Ascending aorta (tissue), 2 donors: ENCODE measurements around the gene FAM20A. TPM values are rescaled to one million over a fixed set of nuclear protein-coding genes. Genes with fewer than 3 reads are reported as not detected.

Source experiments
- DNase-seq, 2 donors: peaks; one replicate each; pipeline ENCODE4 v3.0.0-alpha.2; 2019; ENCODE audit warnings: low spot score in 2 of 2
- H3K27ac ChIP-seq, 2 donors: fragments of 200-600 bp; sonication (generic); one replicate each; pipeline ENCODE4 v1.5.1; 2016 to 2017; ENCODE audit warnings: mild to moderate bottlenecking in 1 of 2
- H3K27me3 ChIP-seq: fragments of 200-600 bp; sonication (generic); one replicate; pipeline ENCODE4 v1.5.1; 2017
- H3K36me3 ChIP-seq, 2 donors: fragments of 200-600 bp; sonication (generic); one replicate each; pipeline ENCODE4 v1.5.1; 2016
- H3K4me1 ChIP-seq, 2 donors: fragments of 200-600 bp; sonication (generic); one replicate each; pipeline ENCODE4 v1.5.1; 2016 to 2017; ENCODE audit warnings: mild to moderate bottlenecking in 1 of 2
- H3K4me3 ChIP-seq, 2 donors: fragments of 200-600 bp; sonication (generic); one replicate each; pipeline ENCODE4 v1.5.1; 2016 to 2017; ENCODE audit warnings: mild to moderate bottlenecking in 1 of 2
- H3K9me3 ChIP-seq, 2 donors: fragments of 200-600 bp; sonication (generic); one replicate each; pipeline ENCODE4 v1.5.1; 2016
- CTCF ChIP-seq, 3 experiments: fragments of 200-600 bp in 2 of 3; fragments of 450-650 bp in 1 of 3; sonication (generic) in 2 of 3; IDR thresholded peaks; one replicate each; pipeline ENCODE4 v1.5.1; 2016 to 2019; ENCODE audit warnings: antibody characterized with exemption in 3 of 3, mild to moderate bottlenecking in 1 of 3, moderate library complexity in 1 of 3
- intact Hi-C: fragments of 100-400 bp; cut with DNase I; formaldehyde crosslinking; loops from one replicate; pipeline ENCODE4 v1.15.1; 2023
- total RNA-seq: library from RNA; depleted of rRNA; stranded (reverse); fragments of >200 nt; gene quantifications from one replicate; pipeline ENCODE4 v1.1.0, GENCODE V29; 2016

The FAM20A gene
- total RNA-seq, 1 donor from 2014 or later = 60.0 TPM

GRCh38 chr17:68623811-68624210, 22.6 kb upstream of the FAM20A start:
- no peak overlapping the region for H3K27ac ChIP-seq
- H3K4me1 ChIP-seq = no peaks in the 10 kb centered on the region
- no peak overlapping the region for H3K4me3 ChIP-seq
- H3K36me3 ChIP-seq = no peaks in the 10 kb centered on the region
- intact Hi-C loops = no loop called here
- TF ChIP-seq CTCF (IDR thresholded peaks at IDR 0.05) = no peak
- H3K27me3 ChIP-seq = no peaks in the 10 kb centered on the region
- no peaks in the 10 kb centered on the region for H3K9me3 ChIP-seq
- DNase-seq = no peak

- Histone ChIP-seq H3K27ac (no peak overlapping the region), H3K4me3 (no peak overlapping the region), H3K9me3 (no peaks in the 10 kb centered on the region), H3K27me3 (no peaks in the 10 kb centered on the region), H3K4me1 (no peaks in the 10 kb centered on the region), H3K36me3 (no peaks in the 10 kb centered on the region)
- intact Hi-C loops = no loop called here
- DNase-seq = no peak
- no peak for TF ChIP-seq CTCF (IDR thresholded peaks at IDR 0.05)
Observed at GRCh38 chr17:68622423-68622822, 21.3 kb upstream of the FAM20A start.

- intact Hi-C loops = no loop called here
- DNase-seq = no peak
- H3K27me3 ChIP-seq = no peaks in the 10 kb centered on the region
- no peaks in the 10 kb centered on the region for H3K9me3 ChIP-seq
- no peaks in the 10 kb centered on the region for H3K4me1 ChIP-seq
- H3K4me3 ChIP-seq = no peak overlapping the region
- H3K27ac ChIP-seq = no peak overlapping the region
- no peaks in the 10 kb centered on the region for H3K36me3 ChIP-seq
- TF ChIP-seq CTCF (IDR thresholded peaks at IDR 0.05) = no peak
Observed at GRCh38 chr17:68621065-68621464, 19.9 kb upstream of the FAM20A start.

DNA sequence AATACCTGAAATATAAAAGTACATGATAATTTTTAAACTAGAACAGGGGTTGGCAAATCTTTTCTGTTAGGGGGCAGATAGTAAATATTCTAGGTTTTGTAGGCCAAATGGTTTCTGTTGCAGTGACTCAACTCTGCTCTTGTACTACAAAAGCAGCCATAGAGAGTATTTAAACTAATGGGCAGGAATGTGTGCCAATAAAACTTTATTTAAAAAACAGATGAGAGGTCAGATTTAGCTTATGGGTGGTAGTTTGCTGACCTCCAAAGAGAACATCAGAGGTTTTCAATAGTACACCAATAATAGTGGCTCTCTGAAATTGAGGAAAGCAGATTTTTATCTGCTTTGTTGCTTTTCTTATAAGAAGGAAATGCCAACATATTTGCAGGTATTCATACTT, 15.2 kb upstream of the FAM20A start:
- DNase-seq = no peak
- no peak for TF ChIP-seq CTCF (IDR thresholded peaks at IDR 0.05)
- no peaks in the 10 kb centered on the region for H3K4me1 ChIP-seq
- no peaks in the 10 kb centered on the region for H3K27me3 ChIP-seq
- H3K27ac ChIP-seq = no peak overlapping the region
- intact Hi-C loops = no loop called here
- H3K9me3 ChIP-seq = no peaks in the 10 kb centered on the region
- H3K4me3 ChIP-seq = no peak overlapping the region
- H3K36me3 ChIP-seq = no peaks in the 10 kb centered on the region

DNA sequence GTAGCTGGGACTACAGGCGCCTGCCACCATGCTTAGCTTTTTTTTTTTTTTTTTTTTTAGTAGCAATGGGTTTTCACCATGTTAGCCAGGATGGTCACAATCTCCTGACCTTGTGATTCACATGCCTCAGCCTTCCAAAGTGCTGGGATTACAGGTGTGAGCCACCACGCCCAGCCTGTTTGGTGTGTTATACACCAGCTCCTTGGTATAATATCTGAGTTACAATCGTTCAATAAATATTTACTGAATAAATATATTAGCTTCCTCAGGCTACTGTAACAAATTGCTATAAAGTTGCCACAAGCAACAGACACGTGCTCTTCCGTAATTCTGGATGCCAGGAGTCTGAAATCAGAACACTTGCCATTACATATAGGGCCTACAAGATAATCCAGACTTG, 13.6 kb upstream of the FAM20A start:
- Histone ChIP-seq H3K36me3 (no peaks in the 10 kb centered on the region), H3K9me3 (peaks cover 0 to 5% of the 10 kb centered on the region in 2 donors), H3K4me3 (no peak overlapping the region), H3K27me3 (no peaks in the 10 kb centered on the region), H3K27ac (no peak overlapping the region), H3K4me1 (no peaks in the 10 kb centered on the region)
- DNase-seq = no peak
- intact Hi-C loops = no loop called here
- TF ChIP-seq CTCF (IDR thresholded peaks at IDR 0.05) = no peak

- intact Hi-C loops = no loop called here
- H3K27ac ChIP-seq = no peak overlapping the region
- TF ChIP-seq CTCF (IDR thresholded peaks at IDR 0.05) = peak; percentile 27 to 42 (median 32)
- H3K36me3 ChIP-seq = no peaks in the 10 kb centered on the region
- H3K9me3 ChIP-seq = peaks cover 2 to 14% of the 10 kb centered on the region in 2 donors
- no peaks in the 10 kb centered on the region for H3K27me3 ChIP-seq
- DNase-seq = no peak
- no peaks in the 10 kb centered on the region for H3K4me1 ChIP-seq
- H3K4me3 ChIP-seq = no peak overlapping the region
Observed at GRCh38 chr17:68613739-68614298, 12.7 kb upstream of the FAM20A start.
